GM18505 (cell line): Measurements from ENCODE around the gene GNG12.

Source experiments
- ATAC-seq: cut with Tn5 transposase; IDR thresholded peaks from one replicate; pipeline ENCODE4 v1.9.1; 2021; ENCODE audit not compliant: unreplicated experiment
- POLR2A ChIP-seq: IDR thresholded peaks from 4 replicates; pipeline ENCODE4 v1.6.1; 2011; ENCODE audit warnings: borderline replicate concordance; ENCODE audit not compliant: insufficient read depth, insufficient read length; ENCODE audit errors: extremely low read depth

The GNG12 gene

DNA sequence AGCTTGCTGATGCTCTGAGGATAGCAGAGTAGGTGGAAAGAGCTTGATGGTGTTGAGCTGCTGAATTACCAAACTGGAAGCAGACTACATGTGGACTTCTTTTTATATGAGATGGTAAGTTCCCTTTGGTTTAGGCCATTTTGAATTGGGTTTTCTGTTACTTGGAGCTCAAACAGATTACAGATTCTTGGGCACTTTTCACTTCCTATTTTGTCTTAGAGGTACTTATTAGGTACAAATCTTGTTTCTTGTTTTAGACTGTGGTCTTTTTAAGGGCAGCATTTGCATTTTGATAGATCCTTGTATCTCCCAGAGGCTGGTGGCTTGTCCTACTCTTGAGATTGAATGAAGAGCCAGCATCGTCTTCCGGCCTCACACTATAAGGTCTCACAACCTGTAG lies 78.1 kb downstream of the GNG12 start:
- no peak for ATAC-seq

DNA sequence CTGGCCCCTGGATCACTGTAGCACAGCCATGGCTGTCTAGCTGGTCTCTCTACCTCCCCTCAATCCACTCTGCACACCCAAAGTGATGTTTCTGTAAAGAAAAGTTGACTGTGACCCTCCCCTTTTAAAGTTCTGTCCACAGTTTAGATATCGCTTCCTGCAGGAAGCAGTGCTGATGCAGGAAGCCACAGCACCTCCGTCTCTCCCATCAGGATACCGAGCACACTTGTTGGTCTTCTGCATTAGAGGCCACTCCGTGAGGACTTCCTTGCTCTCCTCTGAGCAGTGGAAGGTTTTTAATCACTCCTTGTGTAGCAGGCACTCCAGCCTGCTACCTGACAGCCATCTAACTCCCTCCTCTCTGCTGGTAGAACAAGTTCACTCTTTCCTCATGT lies 78.7 kb downstream of the GNG12 start:
- no peak for TF ChIP-seq POLR2A
- ATAC-seq, result no peak

More for the DNA sequence above, 78.1 kb downstream of the GNG12 start:
- no peak for TF ChIP-seq POLR2A

DNA sequence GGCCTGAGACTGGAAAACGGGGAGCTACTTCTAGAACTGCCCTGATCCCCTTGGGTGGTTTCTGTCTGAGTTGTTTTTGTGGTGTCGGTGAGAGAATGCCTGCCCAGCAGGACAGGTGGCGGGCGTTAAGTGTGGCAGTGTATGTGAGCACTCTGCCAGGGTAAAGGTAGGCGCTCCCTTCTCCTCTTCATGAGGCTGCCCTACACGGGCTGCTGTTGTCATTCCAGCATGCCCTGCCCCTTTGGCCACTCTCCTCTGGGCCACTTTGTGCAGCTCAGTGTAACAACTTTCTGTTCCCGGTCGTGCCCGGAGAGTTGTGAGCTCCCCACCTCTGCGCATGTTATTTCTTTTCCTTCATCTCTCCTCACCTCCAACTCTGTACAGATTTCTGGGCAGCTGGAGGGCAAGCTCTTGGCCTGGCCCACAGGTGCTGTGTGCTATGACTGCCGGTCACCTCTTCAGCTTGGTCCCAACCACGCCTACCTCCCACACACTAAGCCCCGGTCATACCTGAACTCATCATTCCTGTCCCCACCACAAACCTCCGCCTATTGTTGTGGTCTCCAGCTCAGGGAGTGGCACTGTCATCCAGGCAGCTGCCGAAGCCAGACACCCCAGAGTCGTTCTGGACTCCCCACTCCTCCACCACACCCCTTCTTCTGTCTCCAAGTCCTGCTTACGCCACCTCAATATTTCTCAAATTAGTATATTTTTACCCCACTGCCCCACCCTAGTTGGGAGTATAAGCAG lies 79.3 kb downstream of the GNG12 start:
- TF ChIP-seq POLR2A, result no peak
- no peak for ATAC-seq

DNA sequence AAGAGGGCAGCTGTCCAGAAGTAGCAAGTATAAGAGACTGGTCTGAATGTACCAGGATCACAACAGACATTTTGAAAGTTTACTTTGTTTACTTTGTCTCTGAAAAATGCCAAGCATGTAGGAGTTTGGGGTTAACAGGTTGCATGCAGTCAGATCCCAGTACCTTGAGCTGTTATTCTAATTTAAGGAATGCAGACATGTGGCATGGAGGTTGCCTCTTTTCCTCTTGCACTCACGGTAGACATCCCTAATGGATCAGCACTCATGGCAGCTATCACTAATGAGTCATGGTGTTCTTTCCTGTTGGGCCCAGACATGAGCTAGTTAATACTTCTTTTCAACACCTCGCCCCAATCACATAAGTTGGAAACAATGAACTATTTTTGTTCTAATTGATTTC lies 81.0 kb downstream of the GNG12 start:
- TF ChIP-seq POLR2A, result no peak
- no peak for ATAC-seq

DNA sequence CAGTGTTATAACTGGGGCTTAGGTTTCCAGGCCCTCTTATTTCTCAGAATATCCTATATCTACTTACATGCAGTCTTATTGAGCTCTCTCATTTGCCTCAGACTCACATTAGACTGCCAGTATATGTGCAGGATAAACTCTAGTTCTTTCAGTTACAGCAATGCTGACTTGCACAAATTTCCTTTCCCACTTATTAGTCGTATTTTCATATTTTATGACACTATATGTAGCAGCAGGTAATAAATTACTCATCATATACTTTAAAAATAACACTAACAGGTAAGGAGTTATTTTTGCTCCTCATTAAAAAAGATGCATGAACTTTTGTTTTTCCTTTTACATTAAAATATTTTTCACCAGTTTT lies 82.6 kb downstream of the GNG12 start:
- TF ChIP-seq POLR2A, result no peak
- ATAC-seq, result no peak

DNA sequence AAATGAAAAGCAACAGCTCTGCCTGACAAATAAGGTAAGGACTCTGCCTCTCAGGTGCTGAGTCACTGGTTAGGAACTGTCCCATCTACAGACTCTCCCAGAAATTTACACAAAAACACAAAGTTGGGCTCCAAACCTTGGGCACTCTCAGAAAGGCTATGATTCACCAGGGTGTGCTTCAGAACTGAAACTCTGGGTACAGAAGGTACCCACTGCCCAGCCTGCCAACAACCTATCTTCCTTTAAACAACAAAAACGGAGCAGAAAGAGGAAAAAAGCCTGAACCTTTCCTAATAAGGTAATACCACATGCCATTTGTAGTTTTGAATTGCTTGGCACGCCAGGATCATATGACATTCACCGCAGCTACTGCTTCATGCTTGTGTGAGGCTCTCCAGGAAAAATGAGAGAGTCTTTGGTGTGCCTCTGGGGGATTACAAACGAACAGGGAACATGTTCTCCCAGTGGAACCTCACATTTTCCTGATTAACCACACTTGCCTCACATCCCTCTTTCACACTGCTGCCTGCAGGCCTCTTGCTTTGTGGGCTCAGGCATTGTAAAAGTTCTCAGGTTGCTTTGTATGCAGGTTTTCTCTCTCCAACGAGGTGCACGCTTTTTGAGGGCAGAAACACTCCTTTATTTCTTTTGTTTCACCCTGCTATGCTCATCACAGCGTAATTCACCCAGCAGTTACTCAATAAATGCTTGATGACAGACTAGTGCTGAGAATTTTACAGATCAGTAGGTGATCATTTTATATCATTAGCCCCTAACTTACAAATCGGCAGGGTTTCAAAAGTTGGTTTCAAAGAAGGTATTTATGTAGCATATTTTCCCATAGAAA lies 83.2 kb downstream of the GNG12 start:
- no peak for TF ChIP-seq POLR2A
- ATAC-seq, result peak; percentile 37

DNA sequence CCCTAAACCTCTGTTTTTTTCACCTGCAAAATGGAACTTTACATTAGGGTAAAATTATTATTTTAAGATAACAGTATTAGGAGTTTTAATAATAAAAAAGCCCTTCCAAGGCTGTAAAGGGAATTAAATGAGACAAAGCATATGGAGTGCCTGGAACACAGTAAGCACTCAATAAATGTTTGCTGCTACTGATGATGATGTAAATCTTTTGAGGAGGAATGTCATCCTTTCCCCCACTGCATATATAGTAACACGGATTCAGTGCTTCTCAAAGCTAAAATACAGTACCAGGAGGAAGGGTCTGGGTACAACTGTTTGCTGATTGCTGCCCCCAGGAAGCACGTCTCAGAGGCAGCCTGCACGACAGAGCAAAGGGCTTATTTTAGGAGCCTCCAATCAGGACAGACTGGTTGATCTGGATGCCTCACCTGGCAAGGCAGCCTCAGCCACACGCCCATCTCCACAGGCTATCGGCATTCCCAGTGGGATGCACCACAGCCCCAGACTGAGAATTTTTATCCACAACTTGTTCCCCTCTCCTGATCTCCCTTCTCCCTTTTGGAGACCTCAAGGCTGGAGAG lies 83.9 kb downstream of the GNG12 start:
- no peak for ATAC-seq
- no peak for TF ChIP-seq POLR2A

DNA sequence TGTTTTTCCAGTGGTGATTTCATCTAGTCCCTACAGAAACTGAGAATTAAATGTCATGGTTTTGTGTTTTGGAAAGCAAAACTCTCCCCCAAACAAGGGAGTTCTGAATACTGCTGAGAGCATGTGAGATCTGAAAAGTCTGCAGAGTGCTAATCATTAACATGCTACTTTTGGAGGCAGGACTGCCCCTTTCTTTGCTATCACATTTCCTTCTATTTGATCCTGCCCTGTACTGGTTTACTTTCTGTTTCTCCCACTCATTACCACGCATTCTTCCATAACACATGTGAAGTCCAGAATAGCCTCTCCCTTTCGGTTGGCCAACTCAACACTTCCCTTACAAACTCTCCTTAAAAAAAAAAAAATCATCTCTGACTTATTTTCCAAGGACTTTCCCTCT lies 84.6 kb downstream of the GNG12 start:
- no peak for TF ChIP-seq POLR2A
- ATAC-seq, result peak; percentile 70

DNA sequence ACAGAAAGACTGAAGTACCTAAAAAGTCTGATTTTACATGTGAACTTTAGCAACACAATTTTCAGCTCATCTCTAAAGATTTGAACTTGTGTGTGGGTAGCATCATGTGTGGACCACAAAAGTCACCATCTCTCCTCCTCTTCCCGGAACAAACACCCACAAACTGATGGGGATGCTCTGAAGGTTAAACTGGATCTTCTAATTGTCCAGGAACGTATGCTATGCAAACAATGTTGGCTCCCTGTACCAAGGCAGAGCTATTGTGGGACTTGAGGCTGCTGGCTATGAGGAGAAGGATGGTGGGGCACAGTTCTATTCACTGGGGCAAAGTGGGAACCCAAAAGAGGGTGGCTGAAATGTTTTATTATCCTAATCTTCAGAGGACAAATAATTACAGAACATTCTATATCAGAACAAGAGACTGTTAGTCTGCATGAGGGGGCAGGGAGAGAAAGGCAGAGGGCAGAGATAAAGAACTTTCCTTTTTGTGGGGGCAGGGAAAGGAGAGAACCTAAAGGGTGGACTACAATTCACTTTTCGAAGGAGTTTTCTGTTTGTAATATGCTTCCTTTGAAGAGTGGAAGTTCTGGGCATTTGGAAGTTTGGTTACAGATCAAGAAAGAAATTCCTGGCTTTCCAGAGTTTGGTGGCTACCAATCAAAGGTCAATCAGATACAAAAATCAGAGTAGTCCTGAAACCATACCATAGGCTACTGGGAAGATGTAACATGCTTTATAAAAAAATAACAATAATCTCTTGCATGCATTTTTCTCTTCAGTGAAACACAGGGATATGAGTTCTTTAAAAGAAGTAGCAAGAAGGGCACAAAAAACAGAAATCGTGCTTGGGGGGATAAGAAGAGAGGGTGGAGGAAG lies 85.4 kb downstream of the GNG12 start:
- no peak for ATAC-seq
- no peak for TF ChIP-seq POLR2A

DNA sequence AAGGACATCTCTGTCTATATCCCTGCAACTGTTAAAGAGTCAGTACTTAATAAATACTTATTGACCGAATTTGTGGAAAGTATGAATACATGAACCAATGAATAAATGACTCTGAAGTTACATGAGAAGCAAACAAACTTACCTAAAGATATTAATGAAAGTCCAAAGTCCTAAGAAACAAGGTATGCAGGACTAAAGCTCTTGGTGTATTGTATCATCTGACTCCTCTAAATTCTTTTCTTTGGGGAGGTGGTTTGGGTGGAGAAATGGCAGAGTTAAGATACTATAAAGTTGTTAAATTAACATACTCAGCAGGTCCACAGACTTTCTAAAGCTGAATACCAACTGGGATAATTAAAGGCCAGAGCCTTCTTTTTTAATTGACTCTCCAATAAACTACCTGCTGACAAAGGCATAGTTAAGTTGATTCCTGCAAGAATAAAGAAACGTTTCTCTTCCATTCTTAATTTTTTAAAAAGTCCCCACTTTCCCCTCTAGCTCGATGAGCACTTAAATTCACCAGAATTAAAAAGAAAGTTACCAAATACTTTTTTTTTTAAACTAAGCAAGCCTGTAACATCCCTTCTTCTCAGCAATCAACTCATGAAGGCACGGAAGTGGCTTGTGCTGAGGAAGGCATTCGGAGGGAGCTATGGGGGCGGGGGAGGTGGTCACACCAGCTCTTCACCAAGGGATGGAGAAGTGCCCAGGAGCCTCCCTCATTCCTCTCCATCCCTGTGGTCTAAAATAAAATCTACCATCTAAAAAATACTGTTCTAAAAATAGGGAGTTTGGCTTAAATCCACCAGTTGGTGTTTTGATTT lies 87.2 kb downstream of the GNG12 start:
- no peak for TF ChIP-seq POLR2A
- no peak for ATAC-seq

DNA sequence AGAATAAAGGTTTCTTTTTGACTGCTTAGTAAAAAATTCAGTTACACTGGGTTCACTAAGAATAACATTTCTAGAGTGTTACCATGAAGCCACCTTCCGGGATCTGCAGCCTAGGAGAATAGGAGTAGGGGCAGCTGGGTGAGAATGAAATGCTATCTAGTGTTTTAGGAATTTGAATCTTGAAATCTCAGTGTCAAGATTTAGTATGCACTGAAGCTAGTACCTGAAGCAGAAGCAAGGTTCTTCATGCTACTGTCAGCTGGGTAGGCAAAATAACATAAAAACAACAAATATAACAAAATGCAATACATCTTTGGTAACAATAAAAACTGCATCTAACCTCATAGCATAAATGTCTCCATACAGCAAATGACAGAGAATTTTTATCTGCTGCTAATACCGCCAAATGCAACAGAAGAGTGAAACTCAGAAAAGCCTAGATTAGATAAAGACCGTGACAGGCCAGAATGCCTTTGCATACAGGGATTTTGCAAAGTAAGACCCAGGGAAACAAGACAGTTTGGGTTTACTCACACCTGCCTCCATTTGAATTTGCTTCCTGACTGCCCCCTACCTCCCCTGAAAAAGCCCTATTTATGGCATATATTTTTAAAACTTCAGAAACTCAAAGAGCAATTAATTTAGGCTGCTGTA lies 90.1 kb downstream of the GNG12 start:
- no peak for TF ChIP-seq POLR2A
- ATAC-seq, result no peak

DNA sequence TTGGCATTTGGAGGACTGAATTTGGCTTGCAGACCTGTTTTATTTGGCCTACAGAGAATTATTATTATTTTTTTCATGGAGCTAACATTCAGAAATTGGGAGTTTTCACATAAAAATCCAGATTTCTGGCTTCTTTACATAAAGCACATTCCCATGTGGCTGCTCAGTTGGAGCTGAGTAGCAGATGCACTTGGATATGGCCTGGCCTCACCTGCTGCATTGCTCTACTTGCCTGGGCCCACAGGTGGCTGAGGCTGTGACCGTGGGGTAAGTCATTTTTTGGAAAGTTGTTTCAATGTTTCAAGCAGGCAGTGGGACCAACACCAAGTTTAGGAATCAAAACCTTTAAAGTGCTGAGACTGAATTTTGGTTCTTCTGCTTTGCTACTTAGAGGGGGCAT lies 91.5 kb downstream of the GNG12 start:
- ATAC-seq, result no peak
- no peak for TF ChIP-seq POLR2A
